HL-60 (cell line): ENCODE data around the gene CHN2.

Experiments used
- DNase-seq, 2 experiments: peaks; one replicate each; pipeline ENCODE4 v3.0.0-alpha.2; 2010 to 2020; ENCODE audit warnings: low read depth in 1 of 2, low spot score in 1 of 2
- H3K27ac ChIP-seq: fragments of 250-450 bp; sonication (Bioruptor Pico); replicated peaks from 2 replicates; pipeline ENCODE4 v1.5.1; 2020; ENCODE audit warnings: mild to moderate bottlenecking, moderate library complexity
- H3K27me3 ChIP-seq: fragments of 250-450 bp; sonication (Bioruptor Pico); 2 replicates; pipeline ENCODE4 v1.5.1; 2021; ENCODE audit warnings: mild to moderate bottlenecking, moderate library complexity; ENCODE audit not compliant: insufficient read depth, poor library complexity, severe bottlenecking
- H3K4me3 ChIP-seq: replicated peaks from 2 replicates; pipeline ENCODE4 v1.5.1; 2011; ENCODE audit warnings: mild to moderate bottlenecking, control low read depth, low read length; ENCODE audit not compliant: insufficient read depth
- GABPA ChIP-seq: IDR thresholded peaks from 2 replicates; pipeline ENCODE4 v1.6.1; 2012; ENCODE audit warnings: low read depth
- POLR2AphosphoS5 ChIP-seq: IDR thresholded peaks from 2 replicates; pipeline ENCODE4 v1.6.1; 2012; ENCODE audit warnings: low read depth
- SPI1 ChIP-seq: IDR thresholded peaks from 2 replicates; pipeline ENCODE4 v1.6.1; 2012; ENCODE audit warnings: low read depth, mild to moderate bottlenecking, borderline replicate concordance
- TF ChIP-seq, protein P1 (sequence below): IDR thresholded peaks from one replicate; pipeline ENCODE4 v1.5.1; 2011; ENCODE audit warnings: low read length, control low read depth, inconsistent platforms; ENCODE audit not compliant: insufficient read depth
- TF ChIP-seq, protein P2 (sequence below): IDR thresholded peaks from 2 replicates; pipeline ENCODE4 v1.6.1; 2012; ENCODE audit warnings: low read depth; ENCODE audit not compliant: insufficient replicate concordance

Gene CHN2

GRCh38 chr7:29476916-29477315 is 282.3 kb downstream of the CHN2 start:
- no peak overlapping the region for H3K4me3 ChIP-seq
- no peak overlapping the region for H3K27ac ChIP-seq
- peaks cover 7% of the 10 kb centered on the region for H3K27me3 ChIP-seq
- DNase-seq, result no peak
- TF ChIP-seq, protein P1, sequence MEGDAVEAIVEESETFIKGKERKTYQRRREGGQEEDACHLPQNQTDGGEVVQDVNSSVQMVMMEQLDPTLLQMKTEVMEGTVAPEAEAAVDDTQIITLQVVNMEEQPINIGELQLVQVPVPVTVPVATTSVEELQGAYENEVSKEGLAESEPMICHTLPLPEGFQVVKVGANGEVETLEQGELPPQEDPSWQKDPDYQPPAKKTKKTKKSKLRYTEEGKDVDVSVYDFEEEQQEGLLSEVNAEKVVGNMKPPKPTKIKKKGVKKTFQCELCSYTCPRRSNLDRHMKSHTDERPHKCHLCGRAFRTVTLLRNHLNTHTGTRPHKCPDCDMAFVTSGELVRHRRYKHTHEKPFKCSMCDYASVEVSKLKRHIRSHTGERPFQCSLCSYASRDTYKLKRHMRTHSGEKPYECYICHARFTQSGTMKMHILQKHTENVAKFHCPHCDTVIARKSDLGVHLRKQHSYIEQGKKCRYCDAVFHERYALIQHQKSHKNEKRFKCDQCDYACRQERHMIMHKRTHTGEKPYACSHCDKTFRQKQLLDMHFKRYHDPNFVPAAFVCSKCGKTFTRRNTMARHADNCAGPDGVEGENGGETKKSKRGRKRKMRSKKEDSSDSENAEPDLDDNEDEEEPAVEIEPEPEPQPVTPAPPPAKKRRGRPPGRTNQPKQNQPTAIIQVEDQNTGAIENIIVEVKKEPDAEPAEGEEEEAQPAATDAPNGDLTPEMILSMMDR, result no peak
- TF ChIP-seq SPI1, result no peak
- TF ChIP-seq POLR2AphosphoS5, result no peak
- TF ChIP-seq, protein P2, sequence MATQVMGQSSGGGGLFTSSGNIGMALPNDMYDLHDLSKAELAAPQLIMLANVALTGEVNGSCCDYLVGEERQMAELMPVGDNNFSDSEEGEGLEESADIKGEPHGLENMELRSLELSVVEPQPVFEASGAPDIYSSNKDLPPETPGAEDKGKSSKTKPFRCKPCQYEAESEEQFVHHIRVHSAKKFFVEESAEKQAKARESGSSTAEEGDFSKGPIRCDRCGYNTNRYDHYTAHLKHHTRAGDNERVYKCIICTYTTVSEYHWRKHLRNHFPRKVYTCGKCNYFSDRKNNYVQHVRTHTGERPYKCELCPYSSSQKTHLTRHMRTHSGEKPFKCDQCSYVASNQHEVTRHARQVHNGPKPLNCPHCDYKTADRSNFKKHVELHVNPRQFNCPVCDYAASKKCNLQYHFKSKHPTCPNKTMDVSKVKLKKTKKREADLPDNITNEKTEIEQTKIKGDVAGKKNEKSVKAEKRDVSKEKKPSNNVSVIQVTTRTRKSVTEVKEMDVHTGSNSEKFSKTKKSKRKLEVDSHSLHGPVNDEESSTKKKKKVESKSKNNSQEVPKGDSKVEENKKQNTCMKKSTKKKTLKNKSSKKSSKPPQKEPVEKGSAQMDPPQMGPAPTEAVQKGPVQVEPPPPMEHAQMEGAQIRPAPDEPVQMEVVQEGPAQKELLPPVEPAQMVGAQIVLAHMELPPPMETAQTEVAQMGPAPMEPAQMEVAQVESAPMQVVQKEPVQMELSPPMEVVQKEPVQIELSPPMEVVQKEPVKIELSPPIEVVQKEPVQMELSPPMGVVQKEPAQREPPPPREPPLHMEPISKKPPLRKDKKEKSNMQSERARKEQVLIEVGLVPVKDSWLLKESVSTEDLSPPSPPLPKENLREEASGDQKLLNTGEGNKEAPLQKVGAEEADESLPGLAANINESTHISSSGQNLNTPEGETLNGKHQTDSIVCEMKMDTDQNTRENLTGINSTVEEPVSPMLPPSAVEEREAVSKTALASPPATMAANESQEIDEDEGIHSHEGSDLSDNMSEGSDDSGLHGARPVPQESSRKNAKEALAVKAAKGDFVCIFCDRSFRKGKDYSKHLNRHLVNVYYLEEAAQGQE, result no peak
- TF ChIP-seq GABPA, result no peak

- no peak for DNase-seq
- TF ChIP-seq, protein P2, result no peak
- TF ChIP-seq SPI1, result no peak
- TF ChIP-seq, protein P1, result no peak
- TF ChIP-seq POLR2AphosphoS5, result no peak
- TF ChIP-seq GABPA, result no peak
Measured at GRCh38 chr7:29478226-29478625, 283.7 kb downstream of the CHN2 start.

DNA sequence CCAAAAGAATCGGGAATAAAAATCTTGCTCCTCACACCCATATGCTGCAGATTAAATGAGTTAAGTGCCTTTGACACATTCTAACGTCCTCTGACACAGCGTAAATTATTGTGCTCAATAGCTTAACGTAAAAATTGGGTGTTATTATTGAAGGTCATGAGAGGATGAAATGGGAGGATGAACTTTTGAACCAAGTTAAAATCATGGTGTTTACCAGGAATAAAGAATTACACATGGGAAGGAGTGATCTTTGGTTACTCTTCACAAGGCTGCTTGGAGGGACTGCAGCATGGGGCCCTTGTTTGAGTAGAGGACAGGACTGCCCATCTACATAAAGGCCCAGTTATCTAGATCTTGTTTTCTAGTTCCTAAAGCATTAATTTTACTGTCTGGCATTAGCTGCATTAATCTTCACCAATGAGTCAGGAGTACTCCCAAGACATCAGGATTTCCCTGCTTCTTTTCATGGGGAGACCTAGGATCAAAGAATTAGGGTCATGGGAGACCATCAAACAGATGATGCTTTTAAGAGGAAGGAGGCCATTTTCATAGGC is 284.2 kb downstream of the CHN2 start:
- Histone ChIP-seq H3K27ac (no peak overlapping the region), H3K27me3 (peaks cover 4% of the 10 kb centered on the region), H3K4me3 (no peak overlapping the region)
- no peak for DNase-seq
- TF ChIP-seq, protein P1, result no peak
- no peak for TF ChIP-seq SPI1
- TF ChIP-seq POLR2AphosphoS5, result no peak
- no peak for TF ChIP-seq GABPA
- TF ChIP-seq, protein P2, result no peak

More at GRCh38 chr7:29478226-29478625, 283.7 kb downstream of the CHN2 start:
- no peak overlapping the region for H3K4me3 ChIP-seq
- H3K27ac ChIP-seq, result no peak overlapping the region
- H3K27me3 ChIP-seq, result peaks cover 4% of the 10 kb centered on the region
